HG02610 (cell line): ENCODE data around the gene DENND4B.

Experiments used
- ATAC-seq: cut with Tn5 transposase; IDR thresholded peaks from one replicate; pipeline ENCODE4 v1.9.1; 2021; ENCODE audit warnings: mild to moderate bottlenecking, moderate library complexity; ENCODE audit not compliant: unreplicated experiment

The DENND4B gene

DNA sequence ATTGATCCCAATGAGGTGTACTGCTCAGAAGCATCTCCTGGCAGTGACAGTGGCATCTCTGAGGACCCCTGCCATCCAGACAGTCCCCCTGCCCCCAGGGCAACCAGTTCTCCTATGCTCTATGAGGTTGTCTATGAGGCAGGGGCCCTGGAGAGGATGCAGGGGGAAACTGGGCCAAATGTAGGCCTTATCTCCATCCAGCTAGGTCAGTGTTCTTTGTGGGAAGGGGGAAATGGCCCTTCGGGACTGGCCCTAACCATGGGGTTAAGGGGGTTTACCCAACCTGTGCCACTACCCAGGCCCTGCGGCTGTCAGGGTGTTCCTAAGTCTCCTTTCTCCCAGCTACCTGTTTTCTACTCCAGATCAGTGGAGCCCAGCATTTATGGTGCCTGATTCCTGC lies 22.5 kb upstream of the DENND4B start:
- ATAC-seq = no peak

DNA sequence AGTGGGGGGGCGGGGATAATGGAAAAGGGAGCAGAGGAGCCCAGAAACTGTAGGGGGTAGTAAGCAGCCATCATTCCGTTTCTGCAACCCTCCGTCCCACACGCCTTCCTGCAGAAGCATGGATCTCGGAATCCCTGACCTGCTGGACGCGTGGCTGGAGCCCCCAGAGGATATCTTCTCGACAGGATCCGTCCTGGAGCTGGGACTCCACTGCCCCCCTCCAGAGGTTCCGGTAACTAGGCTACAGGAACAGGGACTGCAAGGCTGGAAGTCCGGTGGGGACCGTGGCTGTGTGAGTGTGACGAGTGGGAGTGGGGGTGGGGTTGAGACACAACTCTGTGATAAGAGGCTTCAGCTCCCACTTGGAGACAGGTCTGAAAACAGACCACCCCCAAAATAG lies 21.9 kb upstream of the DENND4B start:
- ATAC-seq = no peak

DNA sequence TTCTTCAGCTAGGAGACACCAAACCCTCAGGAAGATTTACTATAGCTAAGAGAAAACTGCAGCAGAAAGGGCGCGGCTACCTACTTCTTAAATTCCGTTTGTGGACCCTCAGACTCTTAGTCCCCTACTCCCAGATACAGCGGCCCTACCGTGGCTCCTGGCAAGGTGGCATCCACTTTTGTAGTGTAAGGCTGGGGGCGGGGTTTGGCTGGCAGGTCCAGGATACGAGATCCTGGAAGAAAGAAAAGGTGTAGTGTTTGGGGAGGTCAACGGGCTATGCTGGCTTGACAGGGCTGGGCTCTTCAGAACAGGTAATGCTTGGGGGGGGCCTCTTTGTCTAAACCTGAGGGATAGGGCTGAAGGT lies 21.5 kb upstream of the DENND4B start:
- no peak for ATAC-seq

DNA sequence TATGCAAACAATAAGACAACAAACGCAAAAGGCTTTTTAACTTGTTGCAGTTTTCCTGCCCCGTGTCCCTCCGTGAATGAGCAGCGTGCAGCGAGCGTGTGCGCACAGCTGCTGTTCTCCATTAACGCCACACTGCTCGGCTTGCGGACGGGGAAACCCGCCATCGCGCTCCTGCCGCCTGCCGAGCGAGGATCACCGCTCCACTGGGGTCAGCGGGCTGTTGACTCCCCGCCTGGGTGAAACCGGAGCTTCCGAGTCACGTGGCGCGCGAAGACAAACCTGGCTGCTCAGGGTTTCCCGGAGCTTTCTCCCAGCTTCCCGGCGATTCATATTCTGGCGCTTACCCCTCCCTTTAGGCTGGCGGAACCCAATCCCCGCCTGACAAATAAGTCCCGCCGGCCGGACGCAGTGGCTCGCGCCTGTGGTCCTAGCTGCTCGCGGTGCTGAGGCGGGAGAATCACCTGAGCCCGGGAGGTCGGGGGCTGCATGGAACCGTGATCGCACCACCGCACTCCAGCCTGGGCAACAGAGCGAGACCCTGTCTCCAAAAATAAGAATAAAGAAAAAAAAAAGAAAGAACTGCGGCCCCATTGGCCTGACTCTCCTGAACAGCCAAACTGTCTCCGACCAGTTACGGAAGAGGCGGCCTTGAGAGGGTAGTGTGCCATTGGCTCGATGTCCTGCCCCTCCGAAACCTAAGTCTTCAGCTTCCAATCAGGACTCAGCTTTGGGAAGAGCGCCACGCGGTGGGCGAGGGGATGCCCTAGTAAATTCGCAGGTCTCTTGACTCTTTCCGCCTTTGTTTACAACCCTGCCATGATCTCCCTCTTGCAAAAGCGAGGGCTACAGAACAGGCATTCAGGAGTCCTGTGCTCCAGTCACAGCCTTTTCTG lies 20.8 kb upstream of the DENND4B start, which contains the start of gene CREB3L4:
TSS of gene CREB3L4 (plus strand) at position 796 of the 893 bp plus-strand sequence. CDS start 624 bp downstream, outside the sequence.
- ATAC-seq = peak; percentile 70

DNA sequence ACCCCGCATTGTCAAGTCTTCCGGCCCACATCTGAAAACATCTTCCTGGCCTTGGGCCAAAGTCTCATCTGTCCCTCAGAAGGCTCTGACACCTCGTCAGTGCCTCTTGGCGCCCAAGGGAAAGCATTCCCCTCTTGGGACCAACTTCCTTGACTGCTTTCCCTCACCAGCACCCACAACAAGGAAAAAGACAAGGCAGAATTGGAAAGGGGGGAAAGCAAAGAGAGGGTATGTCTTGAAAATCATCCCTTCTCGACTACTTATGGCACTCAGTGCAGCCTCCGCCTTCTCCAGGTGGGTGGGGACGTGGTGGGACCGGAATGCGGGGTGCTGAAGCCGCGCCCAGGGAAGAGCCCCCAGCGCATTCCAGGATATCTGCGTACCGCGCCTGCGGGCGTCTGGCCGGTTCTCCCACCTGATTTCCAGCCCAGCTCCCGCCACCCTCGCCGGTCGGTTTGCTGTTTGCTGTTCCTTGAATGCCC lies 17.4 kb upstream of the DENND4B start:
- peak; percentile 1 for ATAC-seq

DNA sequence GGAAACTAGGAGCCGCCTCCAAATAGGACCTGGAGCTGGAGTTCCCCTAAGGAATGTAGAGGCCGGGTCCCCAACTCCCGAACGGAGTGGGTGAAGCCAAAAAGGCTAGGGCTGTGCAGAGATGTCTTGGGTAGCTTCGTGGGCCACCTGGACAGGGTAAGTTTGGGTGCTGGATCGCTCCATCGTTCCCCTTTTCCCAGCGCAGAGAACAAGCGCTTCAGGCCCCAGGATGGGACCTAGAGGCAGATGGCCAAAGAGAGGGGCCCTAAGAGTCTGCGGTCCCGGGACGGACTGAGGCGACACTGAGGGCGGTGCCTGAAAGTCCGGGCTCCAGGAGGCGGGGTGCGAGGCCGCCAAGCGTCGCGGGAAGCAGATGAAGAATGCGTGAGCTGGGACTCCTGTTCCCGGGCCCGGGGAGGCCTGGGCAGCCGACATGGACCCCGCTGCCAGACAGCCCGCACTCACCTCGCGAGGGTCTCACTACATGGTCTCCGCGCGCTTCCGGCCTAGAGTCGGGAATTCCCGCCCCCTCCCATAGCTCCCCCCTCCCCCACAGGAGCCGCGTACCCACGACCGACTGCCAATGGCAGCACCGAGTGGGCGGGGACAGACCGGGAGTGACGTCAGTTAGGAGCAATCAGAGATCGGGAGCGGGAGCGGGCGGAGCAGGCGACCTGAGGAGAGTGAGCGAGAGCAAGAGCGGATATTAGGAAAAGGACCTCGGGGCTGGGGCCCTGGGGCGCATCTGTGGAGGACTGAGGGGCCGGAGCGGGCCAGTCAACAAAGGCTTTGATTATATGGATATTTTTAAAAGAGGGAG lies 16.7 kb upstream of the DENND4B start, which contains the start of gene SLC39A1:
TSS of gene SLC39A1 (minus strand) at position 508 of the 820 bp plus-strand sequence. CDS start 822 bp downstream, outside the sequence.
- ATAC-seq = peak; percentile 47

DNA sequence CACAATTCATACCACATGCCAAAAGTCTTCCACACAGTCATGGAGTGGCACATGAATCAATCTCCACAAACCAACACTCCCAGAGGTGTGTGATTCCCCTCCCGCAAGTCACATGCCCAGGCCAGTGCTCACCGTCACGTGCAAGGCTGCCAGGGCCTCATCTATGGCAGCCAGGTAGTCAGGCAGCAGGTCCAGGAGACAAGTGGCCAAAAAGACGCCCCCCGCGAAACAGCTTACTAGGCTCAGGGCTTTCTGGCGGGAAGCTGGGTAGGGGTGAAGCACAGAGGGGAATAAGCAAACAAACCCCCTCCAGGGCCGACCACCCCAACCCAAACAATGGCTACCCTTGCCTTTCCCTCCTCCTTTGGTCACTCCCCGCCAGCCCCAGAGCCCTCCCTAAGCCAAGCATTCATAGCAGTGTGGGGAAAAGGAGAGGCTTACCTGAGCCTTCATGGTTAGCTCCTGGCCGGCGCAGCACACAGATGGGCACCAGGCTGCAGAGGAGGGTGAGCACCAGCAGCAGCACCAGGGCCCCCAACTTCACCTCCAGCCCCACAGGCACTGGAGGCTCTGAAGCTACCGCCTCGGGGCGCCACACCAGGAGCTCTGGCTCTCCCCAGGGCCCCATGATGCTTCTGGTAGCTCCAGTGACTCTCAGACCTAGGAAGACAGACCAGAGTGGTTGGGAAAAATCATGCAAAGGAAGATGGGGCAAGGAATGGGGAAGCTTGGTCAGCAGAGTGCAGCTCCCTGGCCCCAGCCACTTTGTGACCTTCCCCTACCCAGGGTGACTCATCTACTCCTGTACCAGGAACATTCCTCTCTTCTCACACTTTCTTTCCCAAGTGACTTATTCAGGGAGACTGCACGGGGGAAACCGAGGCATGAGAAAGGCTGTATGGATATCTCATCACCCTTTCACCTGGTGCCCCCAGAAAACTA lies 15.8 kb upstream of the DENND4B start:
- ATAC-seq = no peak

DNA sequence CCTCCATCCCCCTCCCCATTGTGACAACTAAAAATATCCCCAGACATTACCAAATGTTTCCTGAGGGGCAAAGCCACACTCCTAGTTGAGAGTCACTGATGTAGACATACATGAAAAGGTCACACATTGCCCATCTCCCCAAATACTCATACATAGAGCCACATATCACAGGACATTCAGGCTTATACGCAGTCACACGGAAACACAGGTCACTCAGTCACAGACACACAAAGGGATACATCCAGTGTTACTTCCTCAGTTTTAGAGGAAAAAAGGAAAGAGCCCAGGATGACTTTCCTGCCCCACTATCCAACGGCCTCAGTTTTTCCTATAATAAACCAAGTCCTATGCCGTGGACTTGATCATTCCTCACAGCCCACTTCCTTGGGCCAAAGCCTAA lies 14.9 kb upstream of the DENND4B start:
- no peak for ATAC-seq

DNA sequence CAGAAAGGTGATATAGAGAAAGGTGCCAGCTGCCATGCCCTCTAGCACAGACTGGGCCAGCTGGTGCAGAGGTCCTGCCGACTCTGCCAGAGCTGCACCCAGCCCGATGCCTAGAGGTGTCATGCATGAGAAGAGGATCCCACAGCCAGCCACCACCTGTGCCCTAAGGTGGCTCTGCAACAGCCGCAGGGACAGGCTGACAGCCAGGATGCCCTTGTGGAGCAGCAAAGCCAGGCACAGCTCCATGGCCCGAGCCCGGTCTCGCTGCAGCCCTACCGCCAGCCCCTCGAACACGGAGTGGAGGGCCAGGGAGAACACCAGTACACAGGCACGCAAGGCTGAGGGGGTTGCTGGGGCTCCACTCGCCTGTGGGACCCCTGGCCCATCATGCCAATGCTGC lies 13.7 kb upstream of the DENND4B start:
- ATAC-seq = no peak

DNA sequence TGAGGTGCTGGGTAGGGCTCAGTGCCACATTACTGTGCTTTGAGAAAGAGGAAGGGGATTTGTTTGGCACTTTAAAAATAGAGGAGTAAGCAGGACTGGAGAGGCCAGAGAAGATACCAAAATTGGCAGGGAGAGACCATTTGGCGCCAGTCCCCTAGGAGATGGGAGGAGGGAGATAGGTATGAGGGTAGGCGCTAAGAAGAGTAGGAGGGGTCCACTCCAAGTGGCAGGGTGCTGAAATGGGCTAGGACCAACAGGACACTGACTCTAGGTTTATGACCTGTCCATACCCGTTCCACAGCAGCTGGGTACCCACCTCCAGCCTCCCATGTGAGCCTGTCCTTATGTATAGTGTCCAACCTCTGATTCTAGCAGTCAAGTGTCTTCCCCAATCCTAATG lies 12.9 kb upstream of the DENND4B start:
- ATAC-seq = no peak

DNA sequence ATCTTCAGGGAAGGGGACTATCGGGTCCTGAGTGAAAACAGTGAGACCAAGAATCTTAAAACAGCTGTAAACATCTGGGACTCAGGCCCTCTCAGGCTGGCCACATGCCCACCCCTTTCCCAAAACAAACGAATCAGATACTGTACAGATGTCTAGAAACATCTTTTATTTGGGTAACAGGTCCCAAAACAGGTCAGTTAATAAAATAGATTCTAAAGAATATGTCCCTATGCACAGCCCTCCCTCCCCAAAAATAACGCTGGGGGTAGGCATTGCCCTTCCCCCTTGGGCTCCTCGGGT lies 12.4 kb upstream of the DENND4B start:
- ATAC-seq = no peak

DNA sequence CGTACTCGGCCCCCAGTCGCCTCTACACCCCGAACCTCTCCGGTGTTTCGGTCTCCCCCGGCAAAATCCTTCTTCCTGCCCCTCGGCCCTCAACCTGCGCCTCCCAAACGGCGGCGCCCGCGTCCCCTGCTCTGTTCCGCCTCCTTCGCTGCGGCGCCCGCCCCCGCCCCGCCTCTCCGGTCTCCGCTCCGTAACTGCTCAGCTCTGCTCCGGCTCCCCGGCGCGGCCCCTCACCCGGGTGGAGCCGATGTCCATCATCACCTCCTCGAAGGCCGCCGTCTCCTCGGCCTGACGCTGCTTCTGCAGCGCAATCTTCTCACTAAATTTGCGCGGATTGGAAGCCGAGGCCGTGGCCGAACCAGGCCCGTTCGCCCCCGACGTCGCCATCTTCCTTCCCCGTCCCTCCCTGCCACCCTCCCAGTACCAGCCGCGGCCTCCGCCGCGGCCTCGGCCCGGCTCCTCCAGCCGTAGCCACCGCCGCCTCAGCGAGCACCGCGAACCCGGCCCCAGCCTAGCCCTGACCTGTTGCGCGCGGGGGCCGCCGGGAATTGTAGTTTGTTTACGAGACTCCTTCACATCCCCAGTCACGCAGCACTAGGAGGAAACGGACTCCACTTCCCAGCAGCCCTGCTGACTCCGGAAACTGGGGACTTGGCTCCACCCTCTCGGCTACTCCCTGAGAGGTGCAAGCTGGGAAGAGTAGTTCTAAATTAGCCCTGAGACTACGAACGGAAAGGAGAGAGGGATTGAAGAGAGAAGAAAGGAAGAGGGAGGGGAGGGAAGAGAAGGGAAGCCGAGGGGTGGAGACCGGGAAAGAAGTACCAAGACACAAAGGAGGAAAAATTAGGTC lies 11.8 kb upstream of the DENND4B start, which contains the start of gene CRTC2:
TSS of gene CRTC2 (minus strand) at position 502 of the 850 bp plus-strand sequence. CDS start at position 387, 115 bp downstream.
- ATAC-seq = peak; percentile 64

DNA sequence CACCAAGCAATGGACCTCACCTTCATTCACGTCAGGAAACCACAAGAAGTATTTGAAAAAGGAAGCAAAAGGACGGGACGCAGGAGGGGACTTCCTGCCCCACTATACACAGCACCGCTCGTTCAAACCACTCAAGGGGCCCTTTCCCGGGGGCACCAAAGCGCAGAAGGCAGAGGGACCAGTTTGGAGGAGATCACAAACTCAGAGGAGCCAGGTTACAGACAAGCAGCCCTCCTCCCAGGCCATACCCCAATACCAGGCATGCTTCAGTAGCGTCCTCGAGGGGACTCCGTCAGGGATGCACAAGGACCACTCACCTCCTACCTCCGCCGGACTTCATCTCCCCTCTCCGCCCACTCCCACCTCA lies 11.2 kb upstream of the DENND4B start:
- no peak for ATAC-seq

DNA sequence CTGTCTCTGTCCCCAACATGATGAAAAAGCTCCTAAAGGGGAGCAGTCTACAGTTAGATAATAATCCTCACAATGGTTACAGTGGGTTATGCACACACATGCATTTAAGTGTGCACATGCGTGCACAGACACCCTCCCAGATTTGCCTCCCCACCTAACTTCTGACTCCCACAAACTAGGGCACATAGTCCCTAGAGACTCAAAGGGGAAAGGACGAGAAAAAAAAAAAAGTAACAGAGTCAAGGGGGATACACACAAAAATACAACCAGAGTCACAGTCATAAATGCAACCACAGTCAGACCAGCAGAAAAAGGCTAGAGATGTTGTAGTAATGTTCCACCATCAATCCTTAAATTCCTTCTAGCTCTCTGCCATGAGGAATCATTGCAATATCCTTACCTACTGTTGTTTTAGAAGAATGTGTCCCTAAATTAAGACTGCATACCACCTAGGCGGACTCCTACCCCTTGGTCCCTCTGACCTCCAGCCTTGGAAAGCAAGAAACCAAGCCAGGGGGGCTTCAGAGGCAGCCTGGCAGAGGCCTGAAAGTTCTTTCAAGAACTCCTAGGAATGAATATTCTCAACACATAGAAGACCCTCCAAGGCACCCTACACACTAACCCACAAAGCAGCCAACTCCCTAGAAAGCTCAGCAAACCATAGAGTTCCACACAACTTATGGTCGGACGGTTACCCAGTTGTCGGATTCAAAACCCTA lies 10.6 kb upstream of the DENND4B start:
- ATAC-seq = no peak

DNA sequence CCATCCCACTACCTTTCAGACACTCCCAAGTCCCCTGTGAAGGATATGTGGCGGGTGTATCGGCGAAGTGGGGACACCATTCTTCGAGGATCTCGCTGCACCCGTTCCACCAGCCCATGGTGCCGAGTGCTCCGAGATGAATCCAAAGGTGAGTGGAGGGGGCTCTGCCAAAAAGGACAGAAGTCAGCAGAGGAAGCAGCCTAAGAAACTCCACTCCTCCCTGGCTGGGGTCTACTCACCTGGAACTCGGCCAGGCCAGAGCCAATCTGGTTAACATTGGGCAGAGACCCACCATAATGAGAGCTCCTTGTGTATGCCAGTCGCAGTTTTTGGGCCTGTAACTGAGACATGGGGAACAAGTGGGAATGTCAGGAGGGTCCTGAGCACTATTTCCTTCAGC lies 8.3 kb upstream of the DENND4B start:
- no peak for ATAC-seq

DNA sequence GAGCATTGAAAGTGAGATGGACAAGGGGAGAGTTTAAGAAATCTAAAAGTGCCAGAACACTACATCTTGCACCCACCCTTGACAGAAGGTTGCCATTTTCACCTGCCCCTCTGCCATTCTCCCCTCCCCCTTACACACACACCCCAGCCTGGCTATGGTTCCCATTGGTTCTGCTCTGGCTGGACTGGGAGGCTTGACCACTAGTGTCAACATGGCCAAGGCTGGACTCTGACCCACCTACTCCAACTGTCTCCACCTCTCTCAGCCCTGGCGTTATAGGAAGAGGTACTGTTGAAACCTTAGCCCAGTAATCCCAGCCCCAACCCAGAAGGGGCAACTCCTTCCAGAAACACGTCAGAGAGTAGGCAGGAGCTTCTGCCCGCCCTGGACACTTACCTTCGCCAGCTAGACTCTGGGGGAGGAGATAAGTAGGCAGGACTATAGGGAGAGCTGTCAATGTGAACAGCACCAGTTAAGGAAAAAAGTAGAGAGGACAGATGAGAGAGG lies 7.4 kb upstream of the DENND4B start:
- no peak for ATAC-seq

DNA sequence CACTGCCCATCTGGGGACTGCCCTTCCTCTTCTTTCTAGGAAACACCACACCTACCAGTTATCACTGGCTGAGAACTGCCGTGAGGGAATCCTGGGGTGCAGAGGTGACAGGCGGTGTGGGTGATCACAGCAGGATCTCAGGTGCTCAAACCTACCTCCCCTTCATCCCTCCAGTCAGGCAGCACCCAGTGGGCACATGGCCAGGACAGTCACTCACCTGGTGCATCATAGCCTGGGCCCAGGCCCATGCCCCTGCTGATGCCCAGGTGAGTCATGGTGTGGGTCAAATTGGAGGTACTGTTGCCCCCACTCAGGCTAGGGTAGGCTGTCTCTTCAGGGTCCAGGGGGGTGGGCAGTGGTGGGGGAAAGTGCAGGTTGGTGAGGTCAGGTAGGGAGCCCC lies 5.3 kb upstream of the DENND4B start:
- no peak for ATAC-seq

DNA sequence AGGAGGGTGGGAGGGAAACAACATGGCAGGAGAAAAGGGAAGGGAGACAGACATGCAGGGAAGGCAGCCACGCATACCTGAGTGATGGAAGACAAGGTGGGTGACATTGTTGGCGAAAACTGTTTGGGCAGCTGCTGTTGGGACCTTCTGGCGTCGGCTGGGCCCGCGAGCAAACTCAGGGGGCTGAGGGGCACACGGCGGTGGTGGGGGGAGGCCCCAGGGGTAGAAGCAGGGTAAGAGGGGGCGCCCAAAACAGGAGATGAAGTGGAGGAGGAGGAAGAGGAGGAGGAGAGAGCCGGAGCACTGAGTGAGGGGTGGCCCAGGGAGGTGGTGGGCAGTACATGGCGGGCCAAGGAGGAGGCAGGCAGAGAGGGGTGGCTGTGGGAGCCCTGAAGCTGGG lies 4.7 kb upstream of the DENND4B start:
- no peak for ATAC-seq
